A673 (cell line): ENCODE data around the gene ZNF277. TPM values are rescaled to one million over a fixed set of nuclear protein-coding genes. Genes with fewer than 3 reads are reported as not detected.

ENCODE experiments used
- BruUV-seq: library from RNA; stranded (reverse); fragments of 400-500 nt; replicated peaks from 2 replicates; lab custom pipeline; 2021; lab: Mats Ljungman, UMichigan
- CTCF ChIA-PET: fragments of 300-600 bp; sonication (Branson Sonifier 250); formaldehyde crosslinking; loops from one replicate; lab custom pipeline; 2022; ENCODE audit warnings: antibody characterized with exemption; lab: Charles Lee
- POLR2A ChIA-PET: fragments of 300-600 bp; sonication (Branson Sonifier 250); formaldehyde crosslinking; loops from one replicate; lab custom pipeline; 2022; ENCODE audit warnings: antibody characterized with exemption; ENCODE audit not compliant: low non-redundant PET; lab: Charles Lee
- DNase-seq: peaks from one replicate; pipeline ENCODE4 v3.0.0-alpha.2; 2015; ENCODE audit warnings: low spot score
- H3K27ac ChIP-seq: fragments of 200-600 bp; sonication (generic); 2 replicates; pipeline ENCODE4 v1.5.1; 2016; ENCODE audit warnings: mixed run types, low read depth, mild to moderate bottlenecking, mixed read lengths, antibody characterized with exemption, low read length; ENCODE audit not compliant: poor library complexity, severe bottlenecking
- H3K27me3 ChIP-seq: fragments of 200-600 bp; sonication (generic); replicated peaks from 2 replicates; pipeline ENCODE4 v1.6.1; 2017; ENCODE audit warnings: mixed run types, low read depth, mild to moderate bottlenecking, mixed read lengths, antibody characterized with exemption, low read length; ENCODE audit not compliant: insufficient read depth, poor library complexity
- H3K36me3 ChIP-seq: fragments of 200-600 bp; sonication (generic); 2 replicates; pipeline ENCODE4 v1.6.1; 2016; ENCODE audit warnings: mixed run types, mild to moderate bottlenecking, mixed read lengths, antibody characterized with exemption, low read length; ENCODE audit not compliant: insufficient read depth, poor library complexity, severe bottlenecking
- H3K4me1 ChIP-seq: fragments of 200-600 bp; sonication (generic); 2 replicates; pipeline ENCODE4 v1.6.1; 2017; ENCODE audit warnings: mixed run types, mild to moderate bottlenecking, mixed read lengths, antibody characterized with exemption, low read length; ENCODE audit not compliant: insufficient read depth, poor library complexity, severe bottlenecking
- H3K4me3 ChIP-seq: fragments of 200-600 bp; sonication (generic); 2 replicates; pipeline ENCODE4 v1.5.1; 2016; ENCODE audit warnings: low read depth, mixed run types, mild to moderate bottlenecking, mixed read lengths, low read length; ENCODE audit not compliant: poor library complexity, severe bottlenecking
- H3K9me3 ChIP-seq: fragments of 200-600 bp; sonication (generic); 2 replicates; pipeline ENCODE4 v1.6.1; 2016; ENCODE audit warnings: mixed run types, low read depth, mild to moderate bottlenecking, mixed read lengths, antibody characterized with exemption, low read length; ENCODE audit not compliant: poor library complexity, severe bottlenecking
- CTCF ChIP-seq: fragments of 300-800, 200-600 bp; sonication (generic); conservative IDR thresholded peaks from 2 replicates; pipeline ENCODE4 v1.5.1; 2017; ENCODE audit warnings: low read depth, mild to moderate bottlenecking, antibody characterized with exemption, low read length, moderate library complexity, mixed read lengths
- EZH2 ChIP-seq: fragments of 200-600 bp; sonication (generic); IDR thresholded peaks from 2 replicates; pipeline ENCODE4 v1.6.1; 2017; ENCODE audit warnings: borderline replicate concordance, low read depth, mild to moderate bottlenecking, mixed read lengths, antibody characterized with exemption, low read length; ENCODE audit not compliant: poor library complexity, severe bottlenecking
- intact Hi-C: fragments of 100-400 bp; cut with micrococcal nuclease; formaldehyde crosslinking; loops from one replicate; pipeline ENCODE4 v1.10.0; 2022; ENCODE audit not compliant: unreplicated experiment
- total RNA-seq: library from RNA; stranded (reverse); gene quantifications from 2 replicates; pipeline ENCODE4 v1.2.3, GENCODE V29; 2021

The ZNF277 gene
- total RNA-seq, 1 experiment from 2014 or later, result 17.7 TPM

- intact Hi-C loops, result no loop called here
- CTCF ChIA-PET, result no interaction called here
- no peaks in the 10 kb centered on the region for H3K9me3 ChIP-seq
- no peak overlapping the region for H3K4me3 ChIP-seq
- BruUV-seq, result no TSS peak
- no peaks in the 10 kb centered on the region for H3K27me3 ChIP-seq
- DNase-seq, result no peak
- no peak overlapping the region for H3K27ac ChIP-seq
- POLR2A ChIA-PET, result no interaction called here
- H3K36me3 ChIP-seq, result no peaks in the 10 kb centered on the region
- TF ChIP-seq EZH2, result no peak
- no peak for TF ChIP-seq CTCF
- H3K4me1 ChIP-seq, result peaks cover 32% of the 10 kb centered on the region
Measured at GRCh38 chr7:112283382-112283910, 77.0 kb downstream of the ZNF277 start.

GRCh38 chr7:112286250-112287086 is 80.0 kb downstream of the ZNF277 start:
- TF ChIP-seq CTCF (no peak), EZH2 (no peak)
- CTCF ChIA-PET, result no interaction called here
- H3K36me3 ChIP-seq, result no peaks in the 10 kb centered on the region
- peaks cover 21% of the 10 kb centered on the region for H3K4me1 ChIP-seq
- intact Hi-C loops, result no loop called here
- H3K4me3 ChIP-seq, result no peak overlapping the region
- no TSS peak for BruUV-seq
- POLR2A ChIA-PET, result no interaction called here
- peak overlapping the region; percentile 12 for H3K27ac ChIP-seq
- no peaks in the 10 kb centered on the region for H3K27me3 ChIP-seq
- no peaks in the 10 kb centered on the region for H3K9me3 ChIP-seq
- peak; percentile 93 for DNase-seq

GRCh38 chr7:112288301-112288700 is 81.8 kb downstream of the ZNF277 start:
- intact Hi-C loops, result no loop called here
- Histone ChIP-seq H3K4me1 (peaks cover 21% of the 10 kb centered on the region), H3K4me3 (no peak overlapping the region), H3K36me3 (no peaks in the 10 kb centered on the region), H3K27me3 (no peaks in the 10 kb centered on the region), H3K9me3 (no peaks in the 10 kb centered on the region), H3K27ac (no peak overlapping the region)
- ChIA-PET CTCF (no interaction called here), POLR2A (no interaction called here)
- TF ChIP-seq CTCF (no peak), EZH2 (no peak)
- DNase-seq, result no peak
- no TSS peak for BruUV-seq
